CD4-positive, alpha-beta T cell treated with Interleukin-6 for 4 hours (primary cell): ENCODE results near the gene CHN2.

Experiments used
- DNase-seq: peaks from one replicate; pipeline ENCODE4 v3.0.0-alpha.2; 2020; ENCODE audit warnings: mixed read lengths

CHN2 gene

GRCh38 chr7:29370531-29371314 lies 176.1 kb downstream of the CHN2 start:
- DNase-seq: no peak

DNA sequence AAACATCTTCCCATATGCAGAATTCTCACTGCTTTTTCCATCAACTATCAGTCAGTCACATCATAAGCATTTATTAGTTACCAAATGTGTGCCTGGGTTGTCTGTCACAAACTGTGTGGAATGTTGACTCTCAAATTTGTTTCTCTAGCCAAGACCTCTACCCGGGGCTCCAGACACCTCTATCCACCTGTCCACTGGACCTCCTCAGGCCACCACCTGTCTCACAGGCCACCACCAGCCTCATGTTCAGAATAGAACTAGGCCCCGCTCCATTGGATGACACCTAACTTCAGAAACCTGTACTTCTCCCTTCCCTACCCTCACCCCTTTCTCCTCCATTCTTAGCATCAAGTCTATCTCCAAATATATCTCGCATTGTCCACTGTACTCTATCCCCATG lies 176.9 kb downstream of the CHN2 start:
- DNase-seq: no peak

DNA sequence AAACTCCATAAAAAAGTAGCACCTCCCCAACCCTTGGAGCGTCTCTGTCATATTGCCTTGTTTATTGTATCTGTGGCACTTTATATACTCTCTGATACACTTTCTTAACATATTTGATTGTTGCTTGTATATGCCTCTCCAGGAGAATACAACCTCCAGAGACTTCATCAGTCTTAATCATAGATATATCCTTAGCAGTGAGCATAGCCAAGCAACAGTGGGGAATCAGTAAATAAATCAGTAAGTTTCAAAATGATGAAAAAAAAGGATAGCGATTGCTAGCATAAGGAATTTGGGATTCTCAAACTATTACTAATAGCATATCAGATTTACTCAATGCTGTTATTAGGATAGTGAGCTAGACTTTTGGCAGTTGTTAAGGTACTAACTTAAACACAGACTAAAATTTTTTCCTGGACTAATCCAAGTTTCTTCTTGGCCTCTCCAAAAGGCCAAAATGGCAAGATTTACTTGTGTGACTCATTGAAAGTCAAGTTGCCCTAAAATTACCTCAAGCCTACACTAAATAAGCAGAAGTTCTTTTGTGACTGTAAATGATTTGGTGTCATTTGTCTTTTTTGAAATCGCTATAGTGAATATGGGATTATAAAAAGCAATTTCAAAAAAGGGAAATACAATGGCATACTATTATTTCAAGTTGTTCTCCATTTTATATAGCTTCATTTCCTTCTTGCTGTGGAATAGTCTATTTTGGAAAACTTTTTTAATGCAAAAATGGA lies 177.9 kb downstream of the CHN2 start:
- DNase-seq: no peak

DNA sequence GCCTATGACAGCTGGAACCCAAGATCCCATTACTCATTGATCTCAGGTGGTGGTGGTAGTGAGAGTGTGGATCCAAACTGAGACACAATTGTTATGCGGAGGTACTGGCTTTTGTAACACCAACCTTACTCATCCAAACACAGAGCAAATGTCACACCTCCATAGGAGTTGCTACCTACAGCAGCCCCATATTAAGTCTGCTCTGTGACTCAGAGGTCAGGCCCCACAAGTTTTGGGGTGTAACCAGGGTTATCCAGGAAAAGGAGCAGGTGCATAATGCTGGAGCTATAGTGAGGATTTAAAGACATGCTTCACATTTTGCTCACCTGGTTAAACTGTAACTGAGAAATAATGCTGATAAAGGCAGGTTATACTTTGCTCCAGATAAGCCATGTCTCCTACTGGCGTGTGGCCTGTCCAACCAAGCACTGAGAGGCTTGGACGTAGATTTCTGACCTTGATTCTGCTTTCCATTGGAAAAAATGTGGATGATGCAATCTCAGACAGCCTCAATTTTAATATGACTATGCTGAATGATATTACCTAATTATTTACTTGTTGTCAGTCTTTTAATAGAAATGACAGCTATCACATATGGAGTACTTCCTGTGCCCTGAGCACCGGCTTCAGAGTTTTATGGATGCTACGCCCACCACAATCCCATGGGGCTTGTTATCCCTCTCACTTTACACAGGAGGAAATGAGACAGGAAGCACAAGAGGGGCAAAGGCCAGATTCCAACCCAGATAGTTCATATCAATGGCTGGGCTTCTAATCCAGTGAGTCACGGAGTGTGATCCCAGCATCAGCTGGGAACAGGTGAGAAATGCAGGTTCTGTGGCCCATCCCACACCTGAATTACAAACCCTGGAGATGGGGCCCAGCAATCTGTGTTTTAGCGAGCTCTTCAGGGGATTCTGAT lies 181.3 kb downstream of the CHN2 start:
- DNase-seq: no peak

DNA sequence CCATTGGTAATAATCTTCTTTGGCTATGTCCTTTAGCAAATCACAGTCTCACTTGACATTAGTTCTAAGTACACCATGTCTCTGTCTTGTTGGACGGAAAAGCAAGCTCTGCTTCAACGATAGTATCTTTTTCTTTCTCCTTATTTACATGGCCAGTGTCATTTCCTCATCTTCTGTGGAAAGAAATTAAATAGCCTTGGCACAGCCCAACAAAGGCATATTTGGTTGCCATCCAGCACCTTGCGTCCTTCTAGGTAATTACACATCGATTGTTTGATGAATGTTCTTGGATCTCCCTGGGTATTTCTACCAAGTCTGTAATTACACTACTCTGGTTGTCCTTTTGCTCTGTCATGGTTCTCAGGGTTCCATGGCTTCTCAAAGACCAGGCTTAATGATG lies 183.1 kb downstream of the CHN2 start:
- no peak for DNase-seq

DNA sequence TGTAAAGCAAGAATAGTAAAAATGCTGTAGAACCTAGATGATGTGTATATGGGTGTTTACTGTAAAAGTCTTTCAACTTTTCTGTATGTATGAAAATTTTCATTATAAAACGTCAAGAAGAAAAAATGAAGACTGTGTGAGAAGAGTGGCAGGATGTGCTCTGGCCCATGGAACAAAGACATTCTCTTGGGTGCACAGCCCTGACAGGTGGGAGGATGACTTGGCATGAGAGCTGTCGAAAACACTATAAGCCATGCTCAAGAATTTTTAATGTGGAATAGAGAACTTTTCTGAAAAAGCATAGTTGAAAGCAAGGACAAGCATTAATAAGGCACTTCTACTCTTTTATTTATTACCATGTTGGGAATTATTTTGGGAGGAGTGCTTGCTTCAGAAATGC lies 185.0 kb downstream of the CHN2 start:
- no peak for DNase-seq

DNA sequence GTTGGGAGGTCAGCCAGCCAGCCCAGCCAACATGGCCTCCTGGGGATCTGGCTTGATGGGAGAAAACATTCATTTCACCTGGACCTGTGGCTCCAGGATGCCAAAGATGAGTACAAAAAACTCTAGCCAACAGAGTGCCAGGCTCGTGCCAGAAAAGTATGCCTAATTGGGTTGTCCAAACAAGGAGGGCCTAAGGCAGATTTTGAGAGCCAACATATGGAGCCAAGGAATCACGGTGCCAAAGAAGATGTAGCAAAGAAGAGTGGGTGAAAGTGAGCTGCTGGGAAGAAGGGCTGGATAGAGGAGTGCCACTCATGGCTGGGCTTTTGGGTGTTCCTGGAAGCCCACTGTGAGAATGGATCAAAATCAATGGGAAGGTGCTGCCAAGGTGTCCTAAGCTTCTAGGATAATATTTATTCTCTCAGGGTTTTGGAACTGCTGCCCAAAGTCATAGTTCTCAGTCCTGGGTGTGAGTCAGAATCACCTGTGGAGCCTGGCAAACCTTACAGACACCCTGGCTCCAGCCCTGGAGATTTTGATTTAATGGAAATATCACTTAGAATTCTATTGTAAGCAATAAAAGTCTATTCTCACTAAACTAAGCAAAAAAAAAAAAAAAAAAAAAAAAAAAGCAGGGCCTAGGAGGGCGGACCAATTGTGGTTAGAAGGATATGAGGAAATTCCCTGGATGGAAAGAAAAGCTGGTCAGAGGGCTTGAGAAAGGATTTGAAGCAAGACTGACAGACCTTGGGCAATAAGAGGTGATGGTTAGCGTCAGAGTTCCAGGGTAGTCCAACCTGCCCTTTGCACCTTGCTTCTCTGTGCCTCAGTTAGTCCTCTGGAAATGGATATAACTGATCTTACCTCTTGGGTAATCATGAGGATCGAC lies 186.9 kb downstream of the CHN2 start:
- DNase-seq: no peak

DNA sequence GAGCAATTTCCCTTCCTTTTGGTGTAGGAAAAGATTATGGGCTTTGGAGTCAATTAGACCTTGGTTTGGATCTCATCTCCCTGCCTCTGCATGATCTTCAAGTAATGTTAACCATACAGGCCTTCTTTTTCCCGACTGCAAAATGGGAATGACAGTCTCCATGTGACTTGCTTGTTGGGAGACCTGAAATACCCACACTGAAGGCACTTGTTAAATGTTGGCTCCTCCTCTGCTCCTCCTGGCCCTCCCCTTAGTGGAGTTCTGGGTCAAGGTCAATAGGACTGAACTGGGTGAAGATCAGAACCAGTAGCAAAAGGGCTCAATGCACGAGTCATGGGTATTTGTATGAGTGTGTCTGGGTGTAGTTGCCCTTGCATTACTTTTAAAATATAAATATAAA lies 189.7 kb downstream of the CHN2 start:
- no peak for DNase-seq

DNA sequence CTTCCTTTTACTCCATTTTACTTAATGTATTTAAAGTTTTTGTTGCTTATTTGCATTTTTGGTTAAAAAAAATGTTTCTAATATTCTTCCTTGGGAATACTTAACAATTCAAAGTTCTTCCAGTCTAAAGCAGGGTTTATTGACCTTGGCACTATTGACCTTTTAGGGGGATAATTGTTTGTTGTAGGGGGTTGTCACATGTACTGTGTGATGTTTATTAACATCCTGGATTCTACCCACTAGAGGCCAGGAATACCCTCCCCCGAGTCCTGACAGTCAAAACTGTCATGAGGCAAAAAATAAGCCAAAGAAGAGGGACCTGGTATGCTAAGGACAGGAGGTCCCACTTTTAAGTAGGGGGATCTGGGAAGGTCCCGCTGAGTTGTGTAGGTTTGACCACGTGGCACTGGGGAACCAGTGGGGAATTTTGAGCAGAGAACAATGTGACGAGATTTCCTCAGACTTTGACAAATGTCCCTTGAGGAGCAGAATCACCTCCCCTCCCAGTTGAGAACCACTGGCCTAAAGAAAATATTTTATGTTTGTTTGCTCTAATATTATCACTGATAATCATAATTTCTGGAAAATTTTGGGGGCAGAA lies 190.7 kb downstream of the CHN2 start:
- no peak for DNase-seq

DNA sequence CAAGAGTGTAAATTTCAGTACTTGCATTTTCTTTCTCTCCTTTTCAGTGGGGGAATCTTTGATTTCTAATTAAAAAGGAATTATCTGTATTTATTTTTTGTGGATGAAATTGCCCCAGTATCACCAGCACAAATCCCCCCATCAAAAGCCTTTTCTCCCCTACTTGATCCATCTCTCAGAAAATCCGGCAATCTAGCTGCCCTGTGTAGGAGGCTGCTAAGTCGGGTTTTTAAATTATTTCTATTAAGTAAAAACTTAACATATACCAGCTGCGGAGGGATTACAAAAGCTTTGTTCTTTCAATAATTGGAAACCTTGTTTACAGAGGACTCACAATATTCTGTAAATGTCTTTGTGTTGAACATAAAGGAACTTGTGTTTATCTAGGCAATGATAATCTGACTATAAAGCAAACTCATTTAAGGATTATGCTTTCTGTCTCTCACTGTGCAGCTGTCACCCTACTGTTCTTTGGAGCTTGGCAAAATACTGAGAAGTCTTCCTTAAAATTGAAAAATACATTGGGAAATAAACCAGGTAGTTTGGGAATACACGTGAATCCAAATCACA lies 191.7 kb downstream of the CHN2 start:
- no peak for DNase-seq

- DNase-seq: no peak
Observed at GRCh38 chr7:29391262-29391661, 196.7 kb downstream of the CHN2 start.

DNA sequence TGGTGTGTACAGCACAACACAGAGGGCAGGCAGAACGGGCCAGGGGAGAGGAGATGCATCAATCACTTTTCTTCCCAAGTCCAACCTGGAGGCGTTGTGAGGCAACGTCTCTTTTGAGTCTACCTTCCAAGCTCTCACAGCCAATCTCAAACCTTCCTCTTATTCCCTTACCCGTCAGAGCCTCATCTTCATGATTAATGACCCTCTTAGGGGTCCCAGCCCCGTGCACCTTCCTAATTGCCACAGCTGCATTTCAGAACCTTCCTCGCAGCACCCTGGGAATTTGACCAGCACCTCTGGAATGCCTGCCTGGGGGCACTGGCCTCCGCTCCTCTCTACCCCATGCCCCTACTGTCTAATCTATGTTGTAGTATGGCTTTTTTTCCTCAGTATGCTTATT lies 199.7 kb downstream of the CHN2 start:
- no peak for DNase-seq

DNA sequence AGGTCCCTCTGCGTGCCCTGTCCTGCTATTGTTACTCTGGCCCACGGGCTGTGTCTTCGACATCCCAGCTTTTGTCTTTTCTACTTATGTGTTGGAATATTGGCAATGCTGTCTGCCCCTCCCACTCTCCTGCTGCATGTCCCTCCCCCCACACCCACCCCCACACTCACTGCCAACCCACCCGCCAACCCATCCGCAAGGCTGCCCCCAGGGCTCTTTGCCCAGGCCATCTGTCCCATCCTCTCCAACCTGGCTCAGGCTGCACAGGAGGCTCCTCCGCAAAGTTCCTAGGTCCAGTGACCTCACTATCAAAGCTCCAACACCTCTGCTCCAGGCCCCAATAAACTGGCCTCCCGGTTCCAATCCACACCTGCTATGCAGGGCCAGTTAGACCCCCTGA lies 202.0 kb downstream of the CHN2 start:
- no peak for DNase-seq

DNA sequence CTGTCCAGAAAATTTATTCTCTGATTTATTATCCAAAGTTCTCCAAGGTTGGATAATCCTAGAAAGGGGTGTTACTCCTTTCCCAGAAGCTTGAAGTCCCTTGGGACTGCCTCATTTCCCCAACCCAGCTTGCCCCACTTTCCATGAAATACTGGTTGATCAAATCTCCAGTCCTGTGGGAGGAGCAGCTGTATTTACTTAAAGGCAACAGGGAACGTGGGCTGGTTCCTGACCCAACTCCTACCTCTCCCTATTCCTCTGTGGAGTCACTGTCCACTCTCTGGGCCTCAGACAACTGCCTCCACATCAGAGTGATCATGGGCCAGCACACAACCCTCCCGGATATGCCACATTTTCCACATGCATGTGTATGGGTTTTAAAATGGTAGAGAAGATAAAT lies 202.8 kb downstream of the CHN2 start:
- no peak for DNase-seq

DNA sequence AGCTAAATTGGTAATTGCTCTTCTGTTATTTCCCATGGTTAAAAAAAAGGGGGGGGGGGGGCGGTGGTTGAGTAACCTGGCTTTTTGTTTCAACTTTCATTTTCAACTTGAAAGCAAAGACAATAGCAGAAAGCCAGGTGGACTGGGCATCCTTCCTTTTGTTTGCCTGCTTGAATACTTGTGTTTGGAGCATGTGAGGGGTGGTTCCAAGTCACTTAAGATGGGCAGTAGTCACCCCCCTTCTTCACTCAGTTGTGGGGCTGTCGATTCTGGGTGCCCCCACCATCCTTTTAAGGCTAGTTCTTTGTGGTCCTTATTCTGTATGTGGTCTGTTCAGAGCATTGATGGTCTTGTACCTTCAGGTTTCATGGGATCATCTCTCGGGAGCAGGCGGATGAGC lies 203.4 kb downstream of the CHN2 start:
- no peak for DNase-seq

DNA sequence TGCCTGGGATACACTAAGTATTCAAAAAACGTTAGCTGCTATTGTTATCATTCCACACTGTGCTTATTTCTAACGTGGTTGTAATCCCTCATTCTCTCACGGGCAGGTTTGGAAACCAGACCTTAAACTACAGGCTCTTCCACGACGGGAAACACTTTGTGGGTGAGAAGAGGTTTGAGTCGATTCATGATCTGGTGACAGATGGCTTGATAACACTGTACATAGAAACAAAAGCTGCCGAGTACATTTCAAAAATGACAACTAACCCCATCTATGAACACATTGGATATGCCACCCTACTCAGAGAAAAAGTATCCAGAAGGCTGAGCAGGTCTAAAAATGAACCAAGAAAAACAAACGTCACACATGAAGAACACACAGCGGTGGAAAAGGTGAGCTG lies 205.9 kb downstream of the CHN2 start:
- no peak for DNase-seq

DNA sequence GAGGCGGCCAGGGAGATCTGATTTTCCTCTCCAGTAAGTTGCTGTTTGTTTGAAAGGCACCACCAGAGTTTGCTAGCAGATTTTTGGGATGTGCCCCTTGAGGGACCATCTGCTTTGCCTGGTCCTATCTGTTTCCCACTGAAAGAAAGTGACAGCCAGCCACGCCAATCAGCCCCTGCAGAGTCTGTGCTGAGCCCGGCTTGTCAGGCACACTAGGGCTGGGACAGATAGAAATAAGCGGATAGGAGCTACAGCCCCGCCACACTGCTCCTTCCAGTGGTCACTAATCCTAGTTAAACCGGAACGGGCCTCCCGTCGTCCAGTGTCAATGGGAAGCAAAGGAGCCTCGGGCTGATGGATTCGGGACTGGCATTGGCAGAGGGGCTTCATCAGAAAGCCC lies 207.2 kb downstream of the CHN2 start:
- DNase-seq: no peak

GRCh38 chr7:29405891-29406290 lies 211.3 kb downstream of the CHN2 start:
- no peak for DNase-seq

GRCh38 chr7:29406366-29406765 lies 211.8 kb downstream of the CHN2 start:
- no peak for DNase-seq

GRCh38 chr7:29408841-29409243 lies 214.3 kb downstream of the CHN2 start:
- peak; percentile 57 for DNase-seq

- no peak for DNase-seq
Observed at GRCh38 chr7:29410996-29411395, 216.4 kb downstream of the CHN2 start.

GRCh38 chr7:29412912-29413311 lies 218.3 kb downstream of the CHN2 start:
- DNase-seq: no peak
